GF-D8 (cell line): Measurements from ENCODE around the gene FRMPD2.
"Not testable (repeated sequence)": the region's sequence is repeated elsewhere in the genome, so short reads cannot be mapped to it uniquely, and the experiment has no call there.

ENCODE experiments used
- DNase-seq: peaks from one replicate; lab custom pipeline; 2025; lab: John Stamatoyannopoulos, UW

The FRMPD2 gene

DNA sequence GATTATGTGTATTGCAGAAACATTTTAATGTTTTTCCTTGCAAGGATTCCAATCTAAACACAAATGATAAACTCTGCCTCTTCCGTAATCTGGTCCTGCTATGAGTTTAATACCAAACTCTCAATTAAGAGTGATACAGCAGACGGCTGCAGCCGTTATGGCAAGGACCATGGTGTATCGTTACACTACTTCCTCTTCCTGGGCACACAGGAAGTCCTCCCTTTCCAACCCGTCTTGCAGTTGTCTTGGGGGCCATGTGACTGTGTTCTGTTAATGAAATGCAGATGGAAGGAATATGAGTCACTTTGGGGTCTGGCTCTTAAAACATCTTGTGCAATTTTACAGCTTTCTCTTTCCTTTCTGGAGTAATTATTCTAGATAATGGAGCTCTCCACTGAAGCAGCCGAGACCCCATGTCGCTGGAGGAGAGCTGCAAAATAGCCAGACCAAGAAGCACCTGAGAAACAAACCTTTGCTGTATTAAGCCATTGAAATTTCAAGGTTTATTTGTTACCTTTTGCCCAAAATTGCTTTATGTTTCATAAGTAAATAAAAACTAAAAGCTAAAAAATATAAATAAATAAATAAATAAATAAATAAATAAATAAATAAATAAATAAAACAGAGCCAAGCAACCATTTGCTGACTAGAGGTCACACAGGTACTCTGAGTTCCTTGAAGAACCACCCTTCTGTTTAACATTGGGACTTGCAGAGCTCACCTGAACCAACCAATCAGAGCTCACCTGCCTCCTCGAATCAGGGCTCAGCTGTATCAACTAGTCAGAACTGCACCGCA, 74.7 kb downstream of the FRMPD2 start:
- DNase-seq, result peak; percentile 46

DNA sequence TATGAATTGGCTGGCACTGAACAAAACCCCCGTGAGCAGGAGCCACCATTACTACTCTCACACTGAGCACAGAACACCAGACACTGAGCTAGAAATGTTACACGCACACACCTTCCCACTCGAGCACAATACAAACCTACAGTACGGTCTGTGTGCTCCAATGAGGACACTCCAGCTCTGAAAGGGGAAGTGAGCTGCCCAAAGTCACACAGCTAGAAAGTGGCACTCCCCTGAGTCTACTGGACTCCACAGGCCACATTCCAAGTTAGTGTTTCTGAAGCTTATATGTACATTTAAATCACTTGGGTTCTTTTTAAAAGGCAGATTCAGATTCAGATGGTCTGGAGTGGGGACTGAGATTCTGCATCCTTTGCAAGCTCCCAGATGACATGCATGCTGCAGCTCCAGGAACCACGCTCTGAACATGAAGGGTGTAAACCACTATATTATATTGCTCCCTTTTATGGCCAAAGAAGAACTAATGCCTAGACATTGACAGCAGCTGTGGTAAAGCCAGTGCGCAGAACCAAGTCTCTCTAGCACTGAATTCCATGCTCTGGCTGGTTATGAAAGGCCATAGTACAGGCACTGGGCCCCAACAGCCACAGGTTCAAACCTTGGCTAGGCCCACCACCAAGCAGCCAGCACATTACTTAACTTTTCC, 77.1 kb downstream of the FRMPD2 start:
- DNase-seq, result no peak

DNA sequence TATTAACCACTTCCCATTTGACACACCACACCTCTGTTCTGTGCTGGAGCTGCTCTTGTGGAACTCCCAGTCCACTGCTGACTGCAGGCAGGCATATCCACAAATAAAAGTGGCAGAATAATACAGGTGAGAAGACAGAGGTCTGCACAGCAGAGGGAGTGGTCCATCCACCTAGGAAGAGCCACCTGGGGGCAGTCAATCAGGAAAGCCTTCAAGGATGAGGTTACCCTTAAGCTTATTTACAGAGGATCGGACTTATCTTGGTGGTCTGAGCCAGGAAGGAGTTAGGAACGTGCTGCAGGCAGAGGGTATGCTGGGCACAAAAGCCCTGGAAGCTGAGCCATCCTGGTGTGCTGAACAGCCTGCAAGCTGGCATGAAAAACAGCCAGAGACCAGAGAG, 78.7 kb downstream of the FRMPD2 start:
- no peak for DNase-seq

DNA sequence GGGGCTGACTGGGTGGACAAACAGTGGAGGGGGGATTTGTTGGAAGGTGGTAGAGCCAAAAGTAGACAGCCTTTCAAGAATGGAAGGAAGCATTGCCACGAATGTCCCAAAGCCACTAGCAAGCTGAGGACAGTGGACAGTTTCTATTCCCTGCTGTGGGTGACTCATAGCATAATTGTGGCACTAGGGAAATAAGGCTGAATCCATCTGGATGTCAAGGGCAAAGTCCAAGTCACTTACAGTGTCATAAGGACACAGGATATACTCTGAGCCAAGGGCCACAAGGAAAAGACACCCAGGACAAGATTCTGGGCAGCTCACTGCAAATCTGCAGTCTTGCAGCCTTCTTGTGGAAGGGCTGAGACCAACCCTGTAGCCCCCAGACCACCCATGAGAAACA, 79.7 kb downstream of the FRMPD2 start:
- DNase-seq, result no peak

DNA sequence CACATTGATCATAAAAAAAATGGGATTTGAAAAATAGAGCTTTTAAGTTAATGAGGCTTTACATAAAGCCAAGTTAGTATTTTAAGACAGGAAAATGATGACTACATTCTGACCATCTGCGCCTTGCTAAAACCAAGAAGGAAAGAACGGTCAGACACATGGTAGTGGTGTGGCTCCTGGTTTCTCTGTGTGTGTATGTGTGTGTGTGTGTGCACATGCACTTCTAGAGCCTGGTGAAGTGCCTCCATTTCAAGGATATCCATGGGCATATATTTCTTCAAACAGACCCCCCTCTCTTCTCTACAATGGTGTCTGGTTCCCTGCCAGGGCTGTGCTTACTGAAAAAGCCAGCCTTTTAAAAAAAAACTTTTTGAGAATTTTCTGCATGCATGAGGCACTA, 80.9 kb downstream of the FRMPD2 start:
- no peak for DNase-seq

DNA sequence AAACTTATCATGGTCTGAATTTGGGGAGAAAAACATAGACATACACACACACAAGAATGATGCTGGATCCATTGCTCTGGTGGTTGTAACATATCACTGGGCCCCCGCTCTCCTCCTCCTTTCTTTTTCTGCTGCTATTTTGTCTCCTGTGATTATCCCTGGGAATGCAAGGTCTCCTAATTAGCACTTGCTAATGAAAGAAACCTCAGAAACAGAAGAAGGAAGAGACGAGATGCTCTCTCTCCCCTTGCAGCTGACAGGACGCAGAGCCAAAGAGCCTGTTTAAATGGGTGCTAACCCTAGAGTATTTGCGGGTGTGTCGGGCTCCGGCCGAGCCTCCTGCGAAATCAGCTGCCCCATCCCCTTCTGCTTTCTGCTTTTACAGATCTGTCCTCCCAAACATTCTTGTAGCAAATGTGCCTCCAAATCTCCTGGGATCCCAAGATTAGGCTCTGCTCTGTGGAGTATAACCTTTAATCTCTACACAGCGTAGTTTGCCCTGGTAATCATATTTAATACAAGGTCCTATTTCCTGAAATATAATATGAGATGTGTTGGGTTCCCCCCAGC, 81.5 kb downstream of the FRMPD2 start:
- DNase-seq, result no peak

DNA sequence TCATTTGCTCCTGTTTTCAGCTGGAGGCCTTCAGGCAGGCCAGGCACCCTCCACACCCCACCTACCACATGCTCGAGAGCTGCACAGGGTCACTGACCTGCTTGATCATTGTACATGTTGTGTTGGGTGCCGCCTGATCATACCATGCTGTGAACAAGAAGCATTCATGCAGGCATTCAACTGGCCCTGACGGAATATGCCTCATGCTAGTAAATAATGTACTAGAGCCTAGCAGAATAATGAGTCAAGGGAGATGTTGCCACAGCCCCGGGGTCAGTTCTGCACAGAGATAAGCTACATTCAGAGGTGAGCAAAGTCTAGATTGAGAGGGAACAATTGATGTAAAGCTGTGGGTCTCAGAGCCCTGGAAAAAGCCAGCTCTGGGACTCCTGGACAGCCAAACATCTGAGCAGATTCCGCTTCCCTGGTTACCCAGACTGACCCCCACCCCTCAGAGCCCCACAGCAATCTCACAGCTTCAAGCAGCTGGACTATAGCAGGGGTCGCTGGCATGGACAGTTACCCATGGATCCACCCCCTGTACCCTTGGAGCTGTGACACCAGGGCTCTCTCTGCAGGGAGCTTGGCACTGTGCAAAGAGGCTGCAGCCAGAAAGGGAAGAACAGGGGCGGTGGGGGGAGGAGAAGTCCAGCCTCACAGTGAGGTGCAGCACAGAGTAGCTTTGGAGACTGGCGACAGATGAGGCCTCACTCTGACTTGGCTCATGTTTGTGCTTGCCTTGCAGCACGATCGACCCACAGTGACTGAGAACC, 86.6 kb downstream of the FRMPD2 start:
- DNase-seq, result no peak

DNA sequence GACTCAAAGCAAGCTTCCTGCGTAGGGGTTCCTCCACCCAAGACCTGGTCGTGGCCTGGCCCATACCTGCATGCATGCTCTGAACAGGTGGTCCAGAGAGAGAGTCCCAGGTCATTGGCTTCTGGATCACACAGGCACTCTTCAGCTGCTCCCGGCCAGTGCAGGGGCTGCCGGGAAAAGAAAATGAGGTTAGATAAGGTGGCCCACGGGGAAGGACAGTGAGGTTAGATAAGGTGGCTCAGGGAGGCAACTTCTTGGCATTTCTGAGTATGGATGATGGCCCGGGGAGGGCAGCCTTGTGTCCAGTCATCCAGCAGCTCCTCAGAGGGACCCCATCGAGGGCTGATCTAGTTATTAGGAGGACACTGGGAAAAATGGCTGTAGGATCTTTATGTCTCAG, 87.4 kb downstream of the FRMPD2 start:
- DNase-seq, result no peak

DNA sequence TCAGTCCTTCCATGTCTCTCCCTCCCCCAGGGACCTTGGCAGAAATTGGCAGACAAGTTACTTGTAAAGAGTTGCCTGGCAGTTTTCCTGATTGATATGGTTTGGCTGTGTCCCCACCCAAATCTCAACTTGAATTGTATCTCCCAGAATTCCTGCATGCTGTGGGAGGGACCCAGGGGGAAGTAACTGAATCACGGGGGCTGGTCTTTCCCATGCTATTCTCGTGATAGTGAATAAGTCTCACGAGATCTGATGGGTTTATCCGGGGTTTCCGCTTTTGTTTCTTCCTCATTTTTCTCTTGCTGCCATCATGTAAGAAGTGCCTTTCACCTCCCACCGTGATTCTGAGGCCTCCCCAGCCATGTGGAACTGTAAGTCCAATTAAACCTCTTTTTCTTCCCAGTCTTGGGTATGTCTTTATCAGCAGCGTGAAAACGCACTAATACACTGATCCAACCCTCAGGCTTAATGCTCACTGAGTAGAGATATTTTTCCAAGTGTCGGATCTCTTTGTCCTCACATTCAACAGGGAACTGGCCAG, 88.2 kb downstream of the FRMPD2 start:
- DNase-seq, result not testable (repeated sequence)

DNA sequence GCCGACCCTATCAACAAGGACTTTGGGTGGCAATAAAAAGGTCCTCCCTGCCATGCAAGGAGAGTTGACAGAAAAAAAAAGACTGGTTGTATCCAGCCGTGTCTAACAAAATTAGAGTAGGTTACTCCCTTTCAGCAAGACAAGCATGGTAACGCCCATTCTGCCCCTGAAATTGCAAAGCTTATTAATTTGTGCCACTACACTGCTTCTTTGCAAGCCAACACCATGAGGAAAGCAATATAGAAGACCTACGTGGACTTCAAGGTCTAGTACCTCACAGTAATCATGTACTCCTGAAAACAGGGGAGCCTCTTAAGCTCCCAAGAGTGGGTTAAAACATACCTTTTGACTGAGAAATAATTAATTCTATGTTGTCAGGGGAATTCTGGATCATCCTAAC, 90.3 kb downstream of the FRMPD2 start:
- no peak for DNase-seq

DNA sequence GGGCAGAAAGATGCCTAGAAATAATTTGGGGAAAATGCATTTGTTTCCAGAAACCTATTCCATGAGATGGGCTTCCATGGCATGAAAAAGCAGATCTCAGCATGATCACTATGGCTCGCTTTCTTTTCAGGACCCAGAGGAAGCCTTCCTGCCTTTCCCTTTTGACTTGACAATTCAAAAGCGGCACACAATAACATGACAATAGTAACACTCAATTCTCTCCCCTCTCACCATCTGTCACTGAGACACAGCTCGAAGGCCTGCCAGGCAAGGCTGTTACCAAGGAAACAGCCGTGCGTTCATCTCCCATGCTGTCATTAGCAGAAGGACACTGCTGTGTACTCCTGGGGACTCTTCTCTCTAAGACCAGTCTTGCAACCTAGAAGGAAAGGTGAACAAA, 101.8 kb downstream of the FRMPD2 start:
- not testable (repeated sequence) for DNase-seq

DNA sequence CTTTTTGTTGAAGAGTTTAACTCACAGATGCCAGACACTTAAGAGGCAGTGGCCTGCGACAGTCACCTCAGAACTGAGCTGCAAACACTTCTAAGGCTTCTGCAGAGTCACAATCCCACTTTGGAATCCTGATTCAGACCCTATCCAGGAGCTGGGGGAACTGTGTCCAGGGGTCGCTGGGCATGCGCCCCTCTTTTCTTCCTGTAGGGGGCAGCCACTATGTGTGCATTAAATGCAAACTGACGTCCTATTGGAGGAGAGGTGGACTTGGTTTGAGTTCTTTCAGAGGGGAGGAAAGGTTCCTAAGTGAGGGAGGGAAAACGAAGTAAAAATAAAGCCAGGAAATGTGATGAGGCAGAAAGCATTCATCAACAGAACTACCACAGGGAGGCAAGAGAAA, 113.8 kb downstream of the FRMPD2 start:
- DNase-seq, result not testable (repeated sequence)

DNA sequence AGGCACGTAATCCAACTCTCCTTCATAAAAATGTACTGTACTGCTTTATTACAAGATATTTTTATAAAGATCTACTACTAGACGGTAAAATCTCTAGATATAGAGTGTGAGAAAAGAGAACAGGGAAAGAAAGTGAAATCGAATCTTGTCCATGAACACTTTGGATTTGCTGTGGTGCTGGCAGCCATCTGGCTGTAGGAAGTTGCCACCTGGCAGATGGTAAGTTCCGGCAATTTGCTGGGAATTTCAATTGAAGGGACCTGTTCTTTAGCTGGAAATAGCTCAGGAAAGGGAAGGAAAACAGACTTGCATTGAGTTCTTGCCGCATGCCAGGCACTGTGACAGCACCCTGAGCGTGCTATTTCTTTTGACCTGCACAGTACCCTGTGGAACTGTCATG, 114.3 kb downstream of the FRMPD2 start:
- not testable (repeated sequence) for DNase-seq

DNA sequence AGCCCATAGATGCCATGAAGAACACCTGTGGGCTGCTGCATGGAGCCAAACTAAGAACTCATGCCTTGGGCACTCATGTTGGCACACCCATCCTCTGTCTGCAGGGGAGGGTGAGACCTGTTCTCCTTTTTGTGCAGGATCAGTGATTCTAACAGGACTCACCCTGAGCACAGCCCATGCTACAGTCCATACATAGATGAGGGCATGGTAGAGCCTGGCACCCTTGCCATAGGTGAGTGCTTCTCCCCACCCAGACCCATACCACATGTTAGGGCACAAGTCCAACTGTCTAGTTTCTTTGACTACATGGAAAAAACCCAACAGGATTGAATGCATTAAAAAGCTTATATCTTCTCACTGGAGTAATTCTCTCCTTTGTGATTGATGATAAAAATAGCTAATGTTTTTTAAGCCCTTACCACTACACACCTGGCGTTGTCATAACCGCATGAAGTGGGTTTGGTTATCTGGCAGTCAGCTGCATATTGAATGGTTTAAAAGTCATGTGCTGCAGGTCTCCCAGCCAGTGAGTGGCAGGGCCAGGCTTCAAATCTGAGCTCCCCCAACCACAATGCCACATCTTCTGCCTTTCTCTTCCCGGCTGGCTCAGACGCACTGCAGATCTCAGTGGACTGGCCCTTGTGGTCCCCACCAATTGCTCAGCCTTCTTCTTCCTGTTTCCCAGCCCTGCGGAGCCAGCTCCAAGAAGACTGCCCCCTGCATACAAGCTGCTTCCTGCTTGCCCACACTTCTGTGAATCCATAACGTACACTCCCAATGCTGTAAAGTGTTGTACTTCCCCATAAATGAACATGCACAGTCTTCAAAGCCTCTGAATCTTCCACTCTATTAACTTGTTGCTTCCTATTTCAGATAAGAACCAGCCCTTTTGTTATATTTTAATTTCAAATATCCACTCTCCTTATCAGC, 120.0 kb downstream of the FRMPD2 start:
- not testable (repeated sequence) for DNase-seq

DNA sequence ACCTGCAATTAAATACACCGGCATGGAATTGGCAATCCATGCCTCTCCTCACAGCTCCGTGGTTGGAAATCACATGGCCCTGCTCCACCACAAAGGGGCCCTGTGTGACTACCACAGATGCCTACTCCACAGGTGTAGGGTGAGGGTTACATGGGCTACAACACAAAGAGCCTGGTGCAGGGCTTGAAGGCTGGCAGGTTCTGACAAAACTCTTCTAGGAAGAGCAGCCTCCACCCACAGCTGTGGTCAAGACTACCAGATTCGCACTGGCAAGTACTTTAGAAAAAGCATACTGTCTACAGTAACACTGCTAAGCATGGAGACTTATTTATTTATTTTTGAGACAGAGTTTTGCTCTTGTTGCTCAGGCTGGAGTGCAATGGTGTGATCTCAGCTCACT, 126.9 kb downstream of the FRMPD2 start:
- not testable (repeated sequence) for DNase-seq

DNA sequence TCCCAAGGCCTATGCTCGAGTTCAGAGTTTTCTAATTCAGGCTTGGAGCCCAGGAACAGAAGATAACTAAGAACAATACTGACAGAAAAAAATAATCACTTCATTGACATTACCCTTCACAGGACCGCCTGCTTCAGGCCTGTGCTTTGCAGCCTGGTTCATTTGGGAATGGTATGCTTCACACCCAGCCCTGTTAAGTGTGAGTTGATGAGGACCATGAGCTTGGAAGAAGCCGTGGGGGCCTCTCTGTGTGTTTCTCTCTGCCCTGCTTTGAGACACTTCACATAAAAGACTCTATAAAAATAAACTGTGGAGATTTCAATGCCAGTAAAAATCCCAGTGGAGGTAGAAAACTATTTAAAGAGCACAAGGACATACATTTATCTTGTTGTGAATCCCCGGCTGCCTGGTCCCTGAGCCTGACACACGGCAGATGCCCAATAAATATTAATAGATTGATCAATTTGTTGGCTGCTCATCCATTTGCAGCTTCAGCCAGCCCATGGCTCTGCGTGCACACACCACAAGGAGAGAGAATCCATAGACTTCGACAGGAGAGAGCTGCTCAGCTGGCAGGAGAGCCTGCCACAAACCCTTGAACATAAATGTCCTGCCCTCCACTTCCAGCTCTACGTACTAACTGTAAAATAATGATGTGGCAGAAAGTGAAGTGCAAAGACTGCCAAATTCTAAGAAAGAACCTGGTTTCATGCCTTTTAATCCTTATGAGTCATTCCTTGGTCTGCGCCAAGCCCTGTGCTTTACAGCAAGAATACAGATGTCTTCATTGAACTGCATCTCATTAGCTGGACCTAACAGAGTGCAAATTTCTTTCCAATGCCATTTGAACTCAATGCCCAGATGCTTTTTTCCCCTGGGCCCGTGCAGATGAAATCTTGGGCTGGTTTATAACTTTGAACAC, 130.5 kb downstream of the FRMPD2 start:
- not testable (repeated sequence) for DNase-seq

DNA sequence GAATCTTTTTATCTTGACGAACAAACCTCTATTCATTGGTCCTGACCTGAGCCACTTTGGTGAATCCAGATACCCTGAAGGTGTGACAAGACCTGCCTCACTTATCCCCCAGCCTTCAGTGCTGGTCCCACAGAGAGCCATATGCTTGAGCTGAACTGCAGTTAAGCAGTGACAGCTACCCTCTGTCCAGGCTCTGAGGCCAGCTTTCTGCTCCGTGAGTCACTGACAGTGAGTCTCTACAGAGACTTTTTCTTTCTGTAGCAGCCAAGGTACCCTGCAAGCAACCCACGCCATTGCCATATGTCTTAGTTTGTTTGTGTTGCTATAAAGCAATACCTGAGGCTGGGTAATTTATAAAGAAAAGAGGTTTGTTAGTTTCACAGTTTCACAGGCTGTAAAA, 133.5 kb downstream of the FRMPD2 start:
- not testable (repeated sequence) for DNase-seq

DNA sequence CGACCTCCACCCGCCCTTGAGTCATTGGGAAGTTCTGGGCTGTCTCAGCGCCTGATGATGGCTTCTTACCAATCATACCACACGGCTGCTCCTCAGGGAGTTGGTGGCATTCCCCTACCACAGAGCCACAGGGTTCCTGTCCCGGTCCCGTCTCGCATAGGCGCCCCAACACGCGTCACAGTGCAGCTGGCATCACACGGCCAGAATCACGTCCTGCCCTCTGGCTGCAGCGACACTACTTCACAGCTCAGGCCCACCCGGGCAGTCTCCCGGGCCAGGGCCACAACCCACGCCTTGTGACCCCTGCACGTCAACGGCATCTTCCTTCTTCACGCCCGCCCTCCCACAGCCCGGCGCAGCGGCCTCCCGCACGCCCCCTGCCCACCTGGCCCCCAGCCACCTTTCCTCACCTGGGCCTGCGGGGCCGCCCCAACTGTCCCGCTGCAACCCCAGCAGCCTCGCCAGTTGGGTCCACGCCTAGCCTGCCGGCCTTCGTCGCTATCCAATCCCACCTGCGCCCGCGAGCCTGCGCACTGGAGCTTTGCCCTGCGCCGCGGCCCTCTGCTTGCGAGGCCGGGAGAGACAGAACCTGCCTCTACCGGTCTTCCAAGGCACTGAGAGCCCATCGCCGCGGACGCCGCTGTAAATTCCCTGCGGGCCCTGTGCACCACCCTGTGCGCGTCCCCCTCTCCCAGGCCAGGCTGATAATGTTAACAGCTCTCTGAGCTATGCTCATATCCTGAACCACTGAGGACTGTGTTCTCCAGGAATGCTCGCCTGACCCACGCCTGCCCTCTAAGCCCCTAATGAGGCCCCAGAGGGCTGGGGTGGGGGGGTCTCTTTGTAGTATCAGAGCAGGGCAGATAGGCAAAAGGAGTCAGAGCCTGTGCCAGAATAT, 134.3 kb downstream of the FRMPD2 start:
- DNase-seq, result not testable (repeated sequence)

DNA sequence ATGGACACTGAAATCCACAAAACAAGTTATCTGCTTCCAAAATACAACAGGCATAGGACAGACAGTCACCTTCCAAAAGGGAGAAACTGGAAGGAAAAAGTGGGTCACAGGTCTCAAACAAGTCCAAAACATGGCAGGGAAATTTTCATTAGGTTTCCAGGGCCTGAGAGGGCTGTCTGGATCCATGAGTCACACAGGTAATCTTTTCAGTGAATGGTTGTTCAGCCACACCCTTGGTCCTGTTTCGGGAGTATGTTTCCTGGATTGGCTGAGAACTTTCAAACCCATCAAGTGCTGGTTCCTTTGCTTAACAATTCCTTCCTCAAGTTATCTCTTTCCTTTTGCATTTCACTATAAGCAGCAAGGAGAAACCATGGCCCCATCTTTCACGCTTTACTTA, 145.5 kb downstream of the FRMPD2 start:
- DNase-seq, result not testable (repeated sequence)
